Neutrophil (primary cell): ENCODE data around the gene SLC14A1.

Experiments used
- H3K27ac ChIP-seq: fragments of 200-600 bp; sonication (generic); 2 replicates; pipeline ENCODE4 v1.5.1; 2016; ENCODE audit warnings: mild to moderate bottlenecking, moderate library complexity
- H3K27me3 ChIP-seq: fragments of 200-600 bp; sonication (generic); 2 replicates; pipeline ENCODE4 v1.6.0; 2016; ENCODE audit warnings: mild to moderate bottlenecking
- H3K36me3 ChIP-seq: fragments of 200-600 bp; sonication (generic); 2 replicates; pipeline ENCODE4 v1.5.1; 2017
- H3K4me1 ChIP-seq, 2 experiments: fragments of 200-600 bp in 1 of 2; sonication (generic) in 1 of 2; 1 replicate in 1 of 2; 2 replicates in 1 of 2; pipeline versions ENCODE4 v1.5.1 to v1.6.1; 2013 to 2016; ENCODE audit warnings: low read depth in 1 of 2, low read length in 1 of 2, mild to moderate bottlenecking in 1 of 2, moderate library complexity in 1 of 2; ENCODE audit not compliant: control insufficient read depth in 1 of 2, insufficient read depth in 1 of 2
- H3K4me3 ChIP-seq, 2 experiments: fragments of 200-600 bp in 1 of 2; sonication (generic) in 1 of 2; 1 replicate in 1 of 2; 2 replicates in 1 of 2; pipeline ENCODE4 v1.5.1; 2013 to 2016; ENCODE audit warnings: low read depth in 1 of 2, low read length in 1 of 2, mild to moderate bottlenecking in 1 of 2, moderate library complexity in 1 of 2
- H3K9me3 ChIP-seq: fragments of 200-600 bp; sonication (generic); 2 replicates; pipeline ENCODE4 v1.5.1; 2016
- CTCF ChIP-seq: fragments of 200-600 bp; sonication (generic); IDR thresholded peaks from 2 replicates; pipeline ENCODE4 v1.5.1; 2016; ENCODE audit warnings: antibody characterized with exemption

Gene SLC14A1

GRCh38 chr18:45688833-45689232 lies 35.1 kb upstream of the SLC14A1 start:
- Histone ChIP-seq H3K4me3 (no peak overlapping the region), H3K27me3 (no peaks in the 10 kb centered on the region), H3K36me3 (no peaks in the 10 kb centered on the region), H3K27ac (peak overlapping the region; percentile 80), H3K4me1 (peaks cover 43 to 54% of the 10 kb centered on the region in 2 experiments), H3K9me3 (no peaks in the 10 kb centered on the region)
- TF ChIP-seq CTCF, result no peak

GRCh38 chr18:45689396-45689795 lies 34.6 kb upstream of the SLC14A1 start:
- no peaks in the 10 kb centered on the region for H3K9me3 ChIP-seq
- H3K36me3 ChIP-seq, result no peaks in the 10 kb centered on the region
- H3K4me3 ChIP-seq, result no peak overlapping the region
- H3K27ac ChIP-seq, result no peak overlapping the region
- no peaks in the 10 kb centered on the region for H3K27me3 ChIP-seq
- TF ChIP-seq CTCF, result no peak
- H3K4me1 ChIP-seq, result peaks cover 38 to 48% of the 10 kb centered on the region in 2 experiments

GRCh38 chr18:45690975-45691815 lies 32.8 kb upstream of the SLC14A1 start:
- no peaks in the 10 kb centered on the region for H3K9me3 ChIP-seq
- H3K27ac ChIP-seq, result no peak overlapping the region
- peak; percentile 53 for TF ChIP-seq CTCF
- no peak overlapping the region for H3K4me3 ChIP-seq
- no peaks in the 10 kb centered on the region for H3K27me3 ChIP-seq
- H3K36me3 ChIP-seq, result no peaks in the 10 kb centered on the region
- peaks cover 28 to 34% of the 10 kb centered on the region in 2 experiments for H3K4me1 ChIP-seq

GRCh38 chr18:45691816-45692179 lies 32.2 kb upstream of the SLC14A1 start:
- no peak for TF ChIP-seq CTCF
- Histone ChIP-seq H3K36me3 (no peaks in the 10 kb centered on the region), H3K4me3 (no peak overlapping the region), H3K9me3 (no peaks in the 10 kb centered on the region), H3K27ac (no peak overlapping the region), H3K4me1 (peaks cover 22 to 29% of the 10 kb centered on the region in 2 experiments), H3K27me3 (no peaks in the 10 kb centered on the region)

- Histone ChIP-seq H3K36me3 (no peaks in the 10 kb centered on the region), H3K9me3 (no peaks in the 10 kb centered on the region), H3K27me3 (no peaks in the 10 kb centered on the region), H3K4me3 (no peak overlapping the region), H3K4me1 (no peaks in the 10 kb centered on the region), H3K27ac (no peak overlapping the region)
- no peak for TF ChIP-seq CTCF
Observed at GRCh38 chr18:45702708-45703265, 21.2 kb upstream of the SLC14A1 start.
